Psoas muscle (tissue), 8 donors: Measurements from ENCODE around the gene DLL3. TPM values are rescaled to one million over a fixed set of nuclear protein-coding genes. Genes with fewer than 3 reads are reported as not detected.

ENCODE experiments used
- ATAC-seq, 4 donors: fragments of 200-7000 bp; cut with Tn5 transposase; one replicate each; pipeline ENCODE4 v1.9.1; 2020; ENCODE audit warnings: moderate library complexity in 3 of 4, mild to moderate bottlenecking in 2 of 4
- DNase-seq, 2 donors: peaks; one replicate each; pipeline ENCODE4 v3.0.0-alpha.2; 2020
- H3K27ac ChIP-seq: fragments of 200-600 bp; one replicate; pipeline ENCODE4 v1.8.0; 2022
- H3K27me3 ChIP-seq, 3 donors: fragments of 200-600 bp in 1 of 3; one replicate each; pipeline versions ENCODE4 v1.6.1 to v1.8.0; 2013 to 2022; ENCODE audit warnings: low read length in 2 of 3, mild to moderate bottlenecking in 2 of 3, moderate library complexity in 1 of 3; ENCODE audit not compliant: insufficient read depth in 3 of 3
- H3K36me3 ChIP-seq, 2 donors: fragments of 200-600 bp in 1 of 2; one replicate each; pipeline versions ENCODE4 v1.6.1 to v1.8.0; 2013 to 2022; ENCODE audit warnings: low read depth in 1 of 2, mild to moderate bottlenecking in 1 of 2, moderate library complexity in 1 of 2; ENCODE audit not compliant: insufficient read depth in 1 of 2
- H3K4me1 ChIP-seq: fragments of 200-600 bp; one replicate; pipeline ENCODE4 v1.8.0; 2022
- H3K4me3 ChIP-seq: fragments of 200-600 bp; one replicate; pipeline ENCODE4 v1.8.0; 2022; ENCODE audit warnings: mild to moderate bottlenecking
- H3K9me3 ChIP-seq: fragments of 200-600 bp; one replicate; pipeline ENCODE4 v1.8.0; 2022
- CTCF ChIP-seq: fragments of 200-600 bp; IDR thresholded peaks from one replicate; pipeline ENCODE4 v1.8.0; 2022; ENCODE audit warnings: antibody characterized with exemption
- WGBS, 3 donors: extraction: QIAGEN DNeasy Blood & Tissue Kit; methylation state at CpG; one replicate each; pipeline versions ENCODE4 v1.1.6 to v1.1.7; 2013; 5-methylcytosine and 5-hydroxymethylcytosine counted together
- intact Hi-C, 2 donors: fragments of 100-400 bp; cut with DNase I; formaldehyde crosslinking; loops; one replicate each; pipeline versions ENCODE4 v1.11.0 to v1.14.2; 2022
- polyA plus RNA-seq, 3 donors: library from polyadenylated mRNA; stranded (reverse); fragments of 200-250 nt; gene quantifications; one replicate each; pipeline ENCODE4 v1.2.3, GENCODE V29; 2013
- total RNA-seq, 4 donors: library from RNA; stranded (reverse); fragmentation: NEBNext Ultra II Directional in 2 of 4; extraction: Animal tissue kit (Norgen Biotek cat#: 25700) in 2 of 4; gene quantifications; one replicate each; pipeline versions ENCODE4 v1.2.1 to v1.2.4, GENCODE V29; 2021 to 2023
- donor health status: healthy with polysubstance abuse.
- donor health status: DM: no; HTN: no; CAD: no; lungs with moderate emphysema.
- donor health status: Bipolar disorder and iron deficiency.
- donor health status: healthy.
- donor health status: DM: yes; HTN: yes; CAD: no.
- donor health status: DM: no; HTN: no; CAD: no.
- donor health status: DM: no; HTN: no; CAD: no.
- donor health status: DM: yes; HTN: yes; CAD: no.

The DLL3 gene
- total and polyA plus RNA-seq, 7 donors: 0.03 to 0.14 TPM; not detected in 5

DNA sequence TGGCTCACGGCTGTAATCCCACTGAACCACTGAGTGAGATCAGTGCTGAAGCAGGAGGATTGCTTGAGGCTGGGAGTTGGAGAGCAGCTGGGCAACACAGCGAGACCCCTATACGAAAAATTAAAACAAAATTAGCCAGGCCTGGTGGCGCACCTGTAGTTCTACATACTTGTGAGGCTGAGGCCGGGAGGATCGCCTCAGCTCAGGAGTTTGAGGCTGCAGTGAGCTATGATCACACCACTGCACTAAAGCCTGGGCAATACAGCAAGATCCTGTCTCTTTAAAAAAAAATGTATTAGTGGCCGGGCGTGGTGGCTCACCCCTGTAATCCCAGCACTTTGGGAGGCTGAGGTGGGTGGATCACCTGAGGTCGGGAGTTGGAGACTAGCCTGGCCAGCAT, 9.9 kb downstream of the DLL3 start:
- H3K27me3 ChIP-seq: peaks cover 0 to 94% (median 33%) of the 10 kb centered on the region in 3 donors

DNA sequence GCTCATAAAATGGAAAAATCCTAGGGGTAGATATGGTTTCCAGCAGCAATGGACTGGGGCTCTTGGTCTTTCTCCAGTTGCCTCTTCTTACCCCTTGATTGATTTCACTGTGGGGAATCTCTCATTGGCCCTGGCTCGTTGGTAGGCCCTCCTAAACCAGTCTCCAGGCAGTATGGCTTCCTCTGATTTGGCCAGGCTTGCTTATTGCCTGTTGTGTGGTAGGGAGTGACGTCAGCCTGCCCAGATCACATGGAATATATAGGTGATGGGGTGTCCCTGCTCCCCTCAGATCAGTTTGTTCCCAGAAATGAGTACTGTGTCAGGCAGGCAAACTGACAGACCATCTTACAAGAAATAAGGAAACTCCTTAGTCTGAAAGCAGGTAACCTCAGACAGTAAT, 10.5 kb downstream of the DLL3 start:
- TF ChIP-seq CTCF: no peak
- no peaks in the 10 kb centered on the region for H3K4me1 ChIP-seq
- intact Hi-C loops: no loop called here
- no peaks in the 10 kb centered on the region for H3K36me3 ChIP-seq
- no peak overlapping the region for H3K27ac ChIP-seq
- DNase-seq (no peak), ATAC-seq (no peak)
- peaks cover 0 to 94% (median 30%) of the 10 kb centered on the region in 3 donors for H3K27me3 ChIP-seq
- no peaks in the 10 kb centered on the region for H3K9me3 ChIP-seq
- H3K4me3 ChIP-seq: no peak overlapping the region
- 45 to 56% (median 46%) methylated on average over 2 of the region's 2 CpGs for WGBS, 3 donors

More for the DNA sequence above, 9.9 kb downstream of the DLL3 start:
- TF ChIP-seq CTCF: no peak
- Histone ChIP-seq H3K9me3 (no peaks in the 10 kb centered on the region), H3K4me1 (no peaks in the 10 kb centered on the region), H3K36me3 (no peaks in the 10 kb centered on the region), H3K4me3 (no peak overlapping the region), H3K27ac (no peak overlapping the region)
- 80 to 89% (median 80%) methylated on average over 9 of the region's 9 CpGs for whole genome bisulfite sequencing, 3 donors
- intact Hi-C loops: no loop called here
- no peak for ATAC-seq
- no peak for DNase-seq

DNA sequence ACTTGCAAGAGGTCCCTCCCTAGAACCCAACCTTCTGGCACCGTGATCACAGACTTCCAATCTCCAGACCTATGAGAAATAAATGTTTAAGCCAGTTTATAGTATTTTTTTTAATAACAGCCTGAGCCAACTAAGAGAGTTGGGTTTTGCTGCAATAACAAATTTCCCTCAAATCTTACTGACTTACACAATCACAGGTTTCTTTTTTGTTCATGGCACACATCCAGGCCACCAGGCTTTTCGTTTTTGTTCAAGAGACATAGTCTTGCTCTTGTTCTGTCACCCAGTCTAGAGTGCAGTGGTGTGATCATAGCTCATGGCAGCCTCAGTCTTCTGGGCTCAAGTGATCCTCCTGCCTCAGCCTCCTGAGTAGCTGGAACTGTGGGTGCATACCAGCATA, 14.2 kb downstream of the DLL3 start:
- DNase-seq (no peak), ATAC-seq (no peak)
- no peak for TF ChIP-seq CTCF
- Histone ChIP-seq H3K9me3 (no peaks in the 10 kb centered on the region), H3K36me3 (no peaks in the 10 kb centered on the region), H3K4me3 (no peak overlapping the region), H3K27me3 (peaks cover 0 to 91% (median 33%) of the 10 kb centered on the region in 3 donors), H3K4me1 (peaks cover 9% of the 10 kb centered on the region), H3K27ac (no peak overlapping the region)
- intact Hi-C loops: no loop called here
- WGBS, 3 donors: 41 to 54% (median 50%) methylated on average over 2 of the region's 2 CpGs

DNA sequence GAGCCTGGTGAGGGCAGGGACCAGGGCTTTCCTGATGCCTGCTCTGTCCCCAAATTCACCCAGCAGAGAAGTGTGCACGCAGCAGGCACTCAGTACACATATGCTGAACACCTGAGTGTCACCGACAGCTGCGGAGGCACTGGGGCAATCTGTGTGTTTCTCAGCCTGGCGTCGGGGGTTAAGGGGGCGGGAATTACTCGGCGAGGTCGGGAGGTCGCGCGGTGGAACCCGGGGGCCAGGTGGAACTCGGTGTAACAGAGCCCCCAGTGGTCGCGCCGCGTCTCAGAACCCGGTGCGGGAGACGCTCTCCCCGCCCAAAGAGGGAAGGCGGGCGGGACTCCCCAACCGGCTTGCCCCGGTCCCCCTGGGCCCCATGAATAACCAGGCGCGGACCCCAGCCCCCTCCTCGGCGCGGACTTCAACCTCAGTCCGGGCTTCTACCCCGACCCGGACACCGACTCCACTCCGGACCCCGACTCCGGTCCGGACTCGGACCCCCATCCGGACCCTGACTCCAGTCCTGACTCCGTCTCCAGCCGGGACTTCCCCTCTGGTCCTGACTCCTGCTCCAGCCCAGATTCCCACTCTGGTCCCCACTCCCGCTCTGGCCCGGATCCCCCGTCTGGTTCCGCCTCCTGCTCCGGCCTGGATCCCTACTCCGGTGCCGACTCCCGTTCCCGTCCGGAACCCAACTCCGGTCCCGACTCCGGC, 16.2 kb downstream of the DLL3 start, which contains the start of gene SELENOV:
TSS of gene SELENOV (plus strand) at position 300 of the 711 bp plus-strand sequence. CDS start at position 374, 74 bp downstream.
- intact Hi-C loops: no loop called here
- H3K4me1 ChIP-seq: peaks cover 9% of the 10 kb centered on the region
- no peaks in the 10 kb centered on the region for H3K36me3 ChIP-seq
- no peaks in the 10 kb centered on the region for H3K9me3 ChIP-seq
- DNase-seq: no peak
- peak in 1 of 4 donors; percentile 27 for ATAC-seq
- WGBS, 3 donors: 1 to 2% (median 1%) methylated on average over 51 to 56 of the region's 56 CpGs
- H3K27ac ChIP-seq: no peak within 1 kb of the TSS
- no peak for TF ChIP-seq CTCF
- H3K27me3 ChIP-seq: peaks cover 0 to 78% (median 33%) of the 10 kb centered on the region in 3 donors
- peak within 1 kb of the TSS; percentile 42 for H3K4me3 ChIP-seq
